SK-N-SH treated with all-trans-retinoic acid at 6 μM for 48 hours (cell line): ENCODE results near the gene LENG9.

Experiments
- ATAC-seq: fragments of 200-7000 bp; cut with Tn5 transposase; 3 replicates; pipeline ENCODE4 v1.9.1; 2020; ENCODE audit warnings: mild to moderate bottlenecking, moderate library complexity
- ARNTL ChIP-seq: fragments of 450-650 bp; formaldehyde crosslinking; IDR thresholded peaks from 2 replicates; pipeline ENCODE4 v1.5.0; 2020; ENCODE audit warnings: low read depth, mild to moderate bottlenecking, moderate library complexity, borderline replicate concordance
- CREB5 ChIP-seq: fragments of 250-450 bp; sonication (Bioruptor Pico); IDR thresholded peaks from 2 replicates; pipeline ENCODE4 v1.5.1; 2020; ENCODE audit warnings: low read depth, mild to moderate bottlenecking, moderate library complexity
- CSDC2 ChIP-seq: fragments of 250-450 bp; sonication (Bioruptor Pico); IDR thresholded peaks from 2 replicates; pipeline ENCODE4 v1.5.0; 2020; ENCODE audit warnings: mild to moderate bottlenecking, moderate library complexity
- CSRNP3 ChIP-seq: fragments of 250-450 bp; sonication (Bioruptor Pico); IDR thresholded peaks from 2 replicates; pipeline ENCODE4 v1.5.1; 2021; ENCODE audit warnings: mild to moderate bottlenecking, moderate library complexity
- ISL1 ChIP-seq: fragments of 250-450 bp; sonication (Bioruptor Pico); IDR thresholded peaks from 2 replicates; pipeline ENCODE4 v2.1.2; 2022; ENCODE audit warnings: mild to moderate bottlenecking, moderate library complexity
- OSR1 ChIP-seq: fragments of 250-450 bp; sonication (Bioruptor Pico); IDR thresholded peaks from 2 replicates; pipeline ENCODE4 v1.8.0; 2022; ENCODE audit warnings: moderate library complexity, mild to moderate bottlenecking, inconsistent platforms
- PATZ1 ChIP-seq: fragments of 250-450 bp; sonication (Bioruptor Pico); IDR thresholded peaks from 2 replicates; pipeline ENCODE4 v1.8.0; 2020; ENCODE audit warnings: mild to moderate bottlenecking, moderate library complexity, borderline replicate concordance
- POU6F1 ChIP-seq: fragments of 250-450 bp; sonication (Bioruptor Pico); IDR thresholded peaks from 2 replicates; pipeline ENCODE4 v1.8.0; 2021; ENCODE audit warnings: low read depth, mild to moderate bottlenecking, moderate library complexity, borderline replicate concordance
- PPARA ChIP-seq: fragments of 250-450 bp; sonication (Bioruptor Pico); IDR thresholded peaks from 2 replicates; pipeline ENCODE4 v1.5.0; 2020; ENCODE audit warnings: mild to moderate bottlenecking, borderline replicate concordance
- RARB ChIP-seq: fragments of 250-450 bp; sonication (Bioruptor Pico); IDR thresholded peaks from 2 replicates; pipeline ENCODE4 v1.8.0; 2021; ENCODE audit warnings: mild to moderate bottlenecking, moderate library complexity
- SNAI2 ChIP-seq: fragments of 250-450 bp; sonication (Bioruptor Pico); IDR thresholded peaks from 2 replicates; pipeline ENCODE4 v1.5.0; 2020; ENCODE audit warnings: mild to moderate bottlenecking, moderate library complexity
- TCF4 ChIP-seq: fragments of 250-450 bp; sonication (Bioruptor Pico); IDR thresholded peaks from 2 replicates; pipeline ENCODE4 v1.8.0; 2021; ENCODE audit warnings: mild to moderate bottlenecking, moderate library complexity, borderline replicate concordance
- TOX ChIP-seq: fragments of 250-450 bp; sonication (Bioruptor Pico); IDR thresholded peaks from 2 replicates; pipeline ENCODE4 v1.8.0; 2021; ENCODE audit warnings: mild to moderate bottlenecking, moderate library complexity, borderline replicate concordance
- ZC3H10 ChIP-seq: fragments of 250-450 bp; sonication (Bioruptor Pico); IDR thresholded peaks from 2 replicates; pipeline ENCODE4 v1.5.1; 2021; ENCODE audit warnings: mild to moderate bottlenecking, moderate library complexity
- ZFP3 ChIP-seq: fragments of 250-450 bp; sonication (Bioruptor Pico); IDR thresholded peaks from 2 replicates; pipeline ENCODE4 v1.5.0; 2020; ENCODE audit warnings: mild to moderate bottlenecking, moderate library complexity
- ZFP30 ChIP-seq: fragments of 450-650 bp; formaldehyde crosslinking; IDR thresholded peaks from 2 replicates; pipeline ENCODE4 v1.5.0; 2022; ENCODE audit warnings: mild to moderate bottlenecking, moderate library complexity
- ZNF565 ChIP-seq: fragments of 450-650 bp; formaldehyde crosslinking; conservative IDR thresholded peaks from 2 replicates; pipeline ENCODE4 v1.5.0; 2020; ENCODE audit warnings: low read depth, mild to moderate bottlenecking, moderate library complexity
- ZNF70 ChIP-seq: fragments of 450-650 bp; formaldehyde crosslinking; IDR thresholded peaks from 2 replicates; pipeline ENCODE4 v1.5.0; 2020; ENCODE audit warnings: mild to moderate bottlenecking, moderate library complexity
- ZNF8 ChIP-seq: fragments of 450-650 bp; formaldehyde crosslinking; IDR thresholded peaks from 2 replicates; pipeline ENCODE4 v1.5.0; 2020; ENCODE audit warnings: mild to moderate bottlenecking, moderate library complexity

LENG9 gene

GRCh38 chr19:54435551-54436016, 28.0 kb downstream of the LENG9 start:
- TF ChIP-seq ZNF8 (no peak), RARB (CRISPR knock-in tag) (no peak), PPARA (CRISPR knock-in tag) (no peak), OSR1 (CRISPR knock-in tag) (no peak), PATZ1 (CRISPR knock-in tag) (no peak), ZNF565 (CRISPR knock-in tag) (no peak), POU6F1 (CRISPR knock-in tag) (no peak), TCF4 (CRISPR knock-in tag) (no peak), CREB5 (CRISPR knock-in tag) (no peak)
- ATAC-seq, result no peak

- no peak for TF ChIP-seq ISL1 (CRISPR knock-in tag)
- no peak for TF ChIP-seq ZFP30 (CRISPR knock-in tag)
- no peak for TF ChIP-seq PATZ1 (CRISPR knock-in tag)
- no peak for TF ChIP-seq ZNF70 (CRISPR knock-in tag)
- no peak for TF ChIP-seq OSR1 (CRISPR knock-in tag)
- no peak for TF ChIP-seq TOX (CRISPR knock-in tag)
- TF ChIP-seq POU6F1 (CRISPR knock-in tag), result no peak
- no peak for TF ChIP-seq RARB (CRISPR knock-in tag)
- TF ChIP-seq ZNF565 (CRISPR knock-in tag), result no peak
- TF ChIP-seq, all 23 proteins: peak for 0
- ATAC-seq, result no peak
Measured at GRCh38 chr19:54434873-54435214, 28.7 kb downstream of the LENG9 start.

- no peak for ATAC-seq
- TF ChIP-seq ISL1 (CRISPR knock-in tag) (no peak), POU6F1 (CRISPR knock-in tag) (no peak), PATZ1 (CRISPR knock-in tag) (no peak), CSRNP3 (CRISPR knock-in tag) (no peak), ZFP3 (CRISPR knock-in tag) (no peak), ZNF8 (no peak), OSR1 (CRISPR knock-in tag) (no peak), RARB (CRISPR knock-in tag) (no peak), SNAI2 (CRISPR knock-in tag) (no peak), PPARA (CRISPR knock-in tag) (no peak), ARNTL (no peak), ZNF70 (CRISPR knock-in tag) (no peak), CREB5 (CRISPR knock-in tag) (no peak), ZC3H10 (no peak), CSDC2 (CRISPR knock-in tag) (no peak)
Measured at GRCh38 chr19:54434112-54434872, 29.3 kb downstream of the LENG9 start.
